Liver (tissue), 9 donors: Measurements from ENCODE around the gene TIAM2. TPM values are rescaled to one million over a fixed set of nuclear protein-coding genes. Genes with fewer than 3 reads are reported as not detected.

Experiments
- DNase-seq: peaks from one replicate; pipeline ENCODE4 v3.0.0-alpha.2; 2017; ENCODE audit warnings: low spot score
- H3K27ac ChIP-seq, 2 donors: one replicate each; pipeline ENCODE4 v1.7.0; 2013; ENCODE audit warnings: inconsistent platforms in 2 of 2, low read length in 2 of 2, control low read depth in 1 of 2, low read depth in 1 of 2, mild to moderate bottlenecking in 1 of 2
- H3K27me3 ChIP-seq, 4 donors: one replicate each; pipeline versions ENCODE4 v1.6.1 to v1.7.0; 2013; ENCODE audit warnings: low read length in 3 of 4, inconsistent platforms in 1 of 4, mild to moderate bottlenecking in 1 of 4, moderate library complexity in 1 of 4; ENCODE audit not compliant: control insufficient read depth in 4 of 4, insufficient read depth in 4 of 4
- H3K36me3 ChIP-seq, 4 donors: one replicate each; pipeline versions ENCODE4 v1.6.1 to v1.7.0; 2013; ENCODE audit warnings: low read length in 3 of 4, mild to moderate bottlenecking in 3 of 4, low read depth in 1 of 4, moderate library complexity in 1 of 4; ENCODE audit not compliant: control insufficient read depth in 4 of 4, insufficient read depth in 3 of 4
- H3K4me1 ChIP-seq, 4 donors: one replicate each; pipeline versions ENCODE4 v1.6.1 to v1.7.0; 2013; ENCODE audit warnings: low read length in 3 of 4, mild to moderate bottlenecking in 3 of 4, moderate library complexity in 1 of 4; ENCODE audit not compliant: control insufficient read depth in 4 of 4, insufficient read depth in 4 of 4
- H3K4me3 ChIP-seq, 3 donors: one replicate each; pipeline versions ENCODE4 v1.6.1 to v1.7.0; 2013; ENCODE audit warnings: low read length in 3 of 3, control low read depth in 1 of 3, low read depth in 1 of 3, mild to moderate bottlenecking in 1 of 3
- H3K9ac ChIP-seq, 2 donors: one replicate each; pipeline ENCODE4 v1.7.0; 2013; ENCODE audit warnings: low read length in 2 of 2, mild to moderate bottlenecking in 2 of 2, moderate library complexity in 2 of 2, control low read depth in 1 of 2, low read depth in 1 of 2
- H3K9me3 ChIP-seq, 4 donors: one replicate each; pipeline versions ENCODE4 v1.6.1 to v1.7.0; 2013; ENCODE audit warnings: low read length in 3 of 4; ENCODE audit not compliant: control insufficient read depth in 4 of 4
- ATF3 ChIP-seq: IDR thresholded peaks from 2 replicates; pipeline ENCODE4 v1.6.1; 2016; ENCODE audit warnings: antibody characterized with exemption
- EGR1 ChIP-seq, 2 donors: IDR thresholded peaks; 2 replicates each; pipeline ENCODE4 v1.6.1; 2016 to 2018; ENCODE audit warnings: antibody characterized with exemption in 2 of 2, low read depth in 2 of 2
- FOXA1 ChIP-seq: IDR thresholded peaks from 2 replicates; pipeline ENCODE4 v1.6.1; 2016; ENCODE audit warnings: antibody characterized with exemption
- FOXA2 ChIP-seq: IDR thresholded peaks from 2 replicates; pipeline ENCODE4 v1.6.1; 2016; ENCODE audit warnings: antibody characterized with exemption
- GABPA ChIP-seq, 2 donors: IDR thresholded peaks in 1 of 2; conservative IDR thresholded peaks in 1 of 2; 2 replicates each; pipeline ENCODE4 v1.6.1; 2016; ENCODE audit warnings: antibody characterized with exemption in 2 of 2, mild to moderate bottlenecking in 1 of 2, moderate library complexity in 1 of 2
- HNF4A ChIP-seq, 2 donors: conservative IDR thresholded peaks; 2 replicates each; pipeline ENCODE4 v1.6.1; 2016; ENCODE audit warnings: antibody characterized with exemption in 2 of 2, mild to moderate bottlenecking in 2 of 2
- HNF4G ChIP-seq: IDR thresholded peaks from 2 replicates; pipeline ENCODE4 v1.6.1; 2016; ENCODE audit warnings: antibody characterized with exemption
- JUND ChIP-seq, 2 donors: IDR thresholded peaks; 2 replicates each; pipeline ENCODE4 v1.6.1; 2016; ENCODE audit warnings: antibody characterized with exemption in 2 of 2
- MAX ChIP-seq: IDR thresholded peaks from 2 replicates; pipeline ENCODE4 v1.6.1; 2016; ENCODE audit warnings: antibody characterized with exemption
- NR2F2 ChIP-seq: IDR thresholded peaks from 2 replicates; pipeline ENCODE4 v1.6.1; 2016; ENCODE audit warnings: antibody characterized with exemption
- RAD21 ChIP-seq, 2 donors: IDR thresholded peaks; 2 replicates each; pipeline ENCODE4 v1.6.1; 2016; ENCODE audit warnings: antibody characterized with exemption in 2 of 2, mild to moderate bottlenecking in 2 of 2
- REST ChIP-seq: IDR thresholded peaks from 2 replicates; pipeline ENCODE4 v1.6.1; 2016; ENCODE audit warnings: antibody characterized with exemption, mild to moderate bottlenecking
- RXRA ChIP-seq, 2 donors: IDR thresholded peaks; 2 replicates each; pipeline ENCODE4 v1.6.1; 2017 to 2018; ENCODE audit warnings: antibody characterized with exemption in 2 of 2, mild to moderate bottlenecking in 1 of 2
- SP1 ChIP-seq: IDR thresholded peaks from 2 replicates; pipeline ENCODE4 v1.6.1; 2018; ENCODE audit warnings: antibody characterized with exemption, mild to moderate bottlenecking
- TAF1 ChIP-seq: conservative IDR thresholded peaks from 2 replicates; pipeline ENCODE4 v1.6.1; 2016; ENCODE audit warnings: antibody characterized with exemption, mild to moderate bottlenecking
- YY1 ChIP-seq: IDR thresholded peaks from 2 replicates; pipeline ENCODE4 v1.6.1; 2016; ENCODE audit warnings: antibody characterized with exemption, mild to moderate bottlenecking
- WGBS: extraction: QIAGEN DNeasy Blood & Tissue Kit; methylation state at CpG from one replicate; pipeline ENCODE4 v1.1.7; 2013; 5-methylcytosine and 5-hydroxymethylcytosine counted together
- polyA plus RNA-seq, 2 donors: library from polyadenylated mRNA; stranded (reverse) in 1 of 2; unstranded in 1 of 2; fragments of 200-250 nt in 1 of 2; fragments of >200 nt in 1 of 2; fragmentation: Nextera tagmentation in 1 of 2; extraction: Ambion mirVana in 1 of 2; gene quantifications; one replicate each; pipeline versions ENCODE4 v1.2.1 to v1.2.3, GENCODE V29; 2013 to 2015
- total RNA-seq, 2 donors: library from RNA; depleted of rRNA; stranded (reverse); fragments of >200 nt; gene quantifications; one replicate each; pipeline ENCODE4 v1.2.3, GENCODE V29; 2014
- TF ChIP-seq, protein P1 (sequence below): IDR thresholded peaks from 2 replicates; pipeline ENCODE4 v1.6.1; 2016; ENCODE audit warnings: antibody characterized with exemption
- TF ChIP-seq, protein P2 (sequence below): fragments of 150-350 bp; IDR thresholded peaks from 2 replicates; pipeline ENCODE4 v1.5.1; 2017; ENCODE audit warnings: improper control_type of control experiment, low read depth, low read length; ENCODE audit not compliant: missing input control
- donor health status: healthy.
- donor health status: healthy.
- donor health status: healthy.
- donor health status: healthy.
- donor health status: healthy.

TIAM2 gene
- total and polyA plus RNA-seq, 4 donors = 0.62 to 3.7 (median 2.4) TPM

- TF ChIP-seq REST = no peak
Measured at GRCh38 chr6:155026706-155027045, 31.6 kb downstream of the TIAM2 start (continued).

DNA sequence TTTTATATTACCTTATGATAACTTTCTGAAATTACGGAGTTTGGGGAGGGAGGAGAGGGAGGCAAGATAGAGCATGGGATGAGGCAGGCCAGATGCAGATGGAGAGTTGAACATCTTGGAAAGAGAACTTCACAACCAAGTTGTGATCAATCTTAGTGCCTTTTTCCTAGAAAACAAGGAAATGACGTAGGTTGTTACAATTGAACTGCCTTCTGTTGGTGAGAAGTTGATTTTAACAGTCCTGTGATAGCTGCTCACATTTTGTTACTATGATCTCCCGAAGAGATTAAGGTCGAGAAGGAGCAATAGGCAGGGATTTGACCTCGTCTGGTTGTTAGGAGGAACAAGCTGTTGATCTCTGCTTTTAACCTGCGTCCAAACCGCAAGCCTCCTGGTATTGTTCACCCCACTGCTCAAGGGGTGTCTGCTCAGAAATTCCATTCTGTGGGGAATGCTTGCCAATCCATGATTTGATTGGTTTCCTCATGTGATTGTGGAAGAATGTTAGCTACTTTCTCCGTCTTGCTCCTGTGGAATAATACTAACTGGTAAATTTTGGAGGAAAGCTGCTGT is 35.1 kb downstream of the TIAM2 start:
- no peak overlapping the region for H3K27ac ChIP-seq
- no peaks in the 10 kb centered on the region for H3K27me3 ChIP-seq
- H3K9ac ChIP-seq = no peak overlapping the region
- no peaks in the 10 kb centered on the region for H3K9me3 ChIP-seq
- no peak for DNase-seq
- no peaks in the 10 kb centered on the region for H3K4me1 ChIP-seq
- WGBS = 86% methylated on average over 8 of the region's 8 CpGs
- TF ChIP-seq TAF1 = no peak
- no peak for TF ChIP-seq SP1
- TF ChIP-seq MAX = no peak
- TF ChIP-seq HNF4G = no peak
- TF ChIP-seq, protein P1, sequence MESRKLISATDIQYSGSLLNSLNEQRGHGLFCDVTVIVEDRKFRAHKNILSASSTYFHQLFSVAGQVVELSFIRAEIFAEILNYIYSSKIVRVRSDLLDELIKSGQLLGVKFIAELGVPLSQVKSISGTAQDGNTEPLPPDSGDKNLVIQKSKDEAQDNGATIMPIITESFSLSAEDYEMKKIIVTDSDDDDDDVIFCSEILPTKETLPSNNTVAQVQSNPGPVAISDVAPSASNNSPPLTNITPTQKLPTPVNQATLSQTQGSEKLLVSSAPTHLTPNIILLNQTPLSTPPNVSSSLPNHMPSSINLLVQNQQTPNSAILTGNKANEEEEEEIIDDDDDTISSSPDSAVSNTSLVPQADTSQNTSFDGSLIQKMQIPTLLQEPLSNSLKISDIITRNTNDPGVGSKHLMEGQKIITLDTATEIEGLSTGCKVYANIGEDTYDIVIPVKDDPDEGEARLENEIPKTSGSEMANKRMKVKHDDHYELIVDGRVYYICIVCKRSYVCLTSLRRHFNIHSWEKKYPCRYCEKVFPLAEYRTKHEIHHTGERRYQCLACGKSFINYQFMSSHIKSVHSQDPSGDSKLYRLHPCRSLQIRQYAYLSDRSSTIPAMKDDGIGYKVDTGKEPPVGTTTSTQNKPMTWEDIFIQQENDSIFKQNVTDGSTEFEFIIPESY = no peak
- no peak for TF ChIP-seq REST
- TF ChIP-seq NR2F2 = no peak
- TF ChIP-seq JUND (IDR thresholded peaks at IDR 0.05) = no peak
- no peak for TF ChIP-seq EGR1 (IDR thresholded peaks at IDR 0.05; ENCODE audit: low read depth in 2 of 2)
- TF ChIP-seq, protein P2, sequence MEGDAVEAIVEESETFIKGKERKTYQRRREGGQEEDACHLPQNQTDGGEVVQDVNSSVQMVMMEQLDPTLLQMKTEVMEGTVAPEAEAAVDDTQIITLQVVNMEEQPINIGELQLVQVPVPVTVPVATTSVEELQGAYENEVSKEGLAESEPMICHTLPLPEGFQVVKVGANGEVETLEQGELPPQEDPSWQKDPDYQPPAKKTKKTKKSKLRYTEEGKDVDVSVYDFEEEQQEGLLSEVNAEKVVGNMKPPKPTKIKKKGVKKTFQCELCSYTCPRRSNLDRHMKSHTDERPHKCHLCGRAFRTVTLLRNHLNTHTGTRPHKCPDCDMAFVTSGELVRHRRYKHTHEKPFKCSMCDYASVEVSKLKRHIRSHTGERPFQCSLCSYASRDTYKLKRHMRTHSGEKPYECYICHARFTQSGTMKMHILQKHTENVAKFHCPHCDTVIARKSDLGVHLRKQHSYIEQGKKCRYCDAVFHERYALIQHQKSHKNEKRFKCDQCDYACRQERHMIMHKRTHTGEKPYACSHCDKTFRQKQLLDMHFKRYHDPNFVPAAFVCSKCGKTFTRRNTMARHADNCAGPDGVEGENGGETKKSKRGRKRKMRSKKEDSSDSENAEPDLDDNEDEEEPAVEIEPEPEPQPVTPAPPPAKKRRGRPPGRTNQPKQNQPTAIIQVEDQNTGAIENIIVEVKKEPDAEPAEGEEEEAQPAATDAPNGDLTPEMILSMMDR = no peak
- no peak for TF ChIP-seq HNF4A (conservative IDR thresholded peaks at IDR 0.05)
- TF ChIP-seq FOXA1 = no peak
- no peak for TF ChIP-seq FOXA2
- TF ChIP-seq GABPA (IDR thresholded peaks at IDR 0.05 in 1 of 2, conservative IDR thresholded peaks at IDR 0.05 in 1 of 2) = no peak
- no peak for TF ChIP-seq RXRA (IDR thresholded peaks at IDR 0.05)
- no peak for TF ChIP-seq ATF3
- no peak for TF ChIP-seq RAD21 (IDR thresholded peaks at IDR 0.05)
- no peak for TF ChIP-seq YY1
- no peak overlapping the region for H3K4me3 ChIP-seq
- H3K36me3 ChIP-seq = no peaks in the 10 kb centered on the region
